HG03439 (cell line): ENCODE results near the gene RBBP4.

ENCODE experiments used
- ATAC-seq: cut with Tn5 transposase; IDR thresholded peaks from one replicate; pipeline ENCODE4 v1.9.1; 2021; ENCODE audit warnings: mild to moderate bottlenecking, moderate library complexity; ENCODE audit not compliant: unreplicated experiment

Gene RBBP4

DNA sequence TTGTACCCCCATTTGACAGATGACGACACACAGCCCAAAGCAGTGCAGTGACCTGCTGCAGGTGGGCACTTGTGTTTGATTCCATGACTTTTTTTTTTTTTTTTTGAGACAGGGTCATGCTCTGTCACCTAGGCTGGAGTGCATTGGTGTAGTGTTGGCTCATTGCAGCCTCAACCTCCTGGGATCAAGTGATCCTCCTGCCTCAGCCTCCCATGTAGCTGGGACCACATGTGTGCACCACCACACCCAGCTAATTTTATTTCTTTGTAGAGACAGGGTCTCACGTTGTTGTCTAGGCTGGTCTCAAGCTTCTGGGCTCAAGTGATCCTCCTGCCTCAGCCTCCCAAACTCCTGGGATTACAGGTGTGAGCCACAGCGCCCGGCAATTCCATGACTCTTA, 66.5 kb downstream of the RBBP4 start:
- ATAC-seq, result no peak

DNA sequence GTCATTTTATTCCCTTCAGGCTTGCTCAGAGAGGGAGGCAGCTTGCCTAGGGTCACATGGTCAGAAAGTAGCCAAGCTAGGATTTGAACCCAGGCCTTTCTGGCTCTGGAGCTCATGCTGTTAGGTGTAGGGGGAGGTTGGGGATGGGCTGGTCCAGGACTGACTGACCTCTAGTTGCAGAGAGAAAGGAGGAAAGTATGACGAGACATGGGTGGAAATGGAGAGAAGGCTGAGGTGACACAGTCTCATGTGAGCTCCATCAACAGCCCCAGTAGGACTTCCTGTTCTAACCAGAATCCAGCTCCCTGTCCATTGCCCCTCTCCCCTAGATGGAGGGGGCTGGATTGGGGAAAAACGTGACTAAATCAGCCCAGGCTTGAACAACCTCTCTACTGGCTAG, 67.0 kb downstream of the RBBP4 start:
- ATAC-seq, result no peak

DNA sequence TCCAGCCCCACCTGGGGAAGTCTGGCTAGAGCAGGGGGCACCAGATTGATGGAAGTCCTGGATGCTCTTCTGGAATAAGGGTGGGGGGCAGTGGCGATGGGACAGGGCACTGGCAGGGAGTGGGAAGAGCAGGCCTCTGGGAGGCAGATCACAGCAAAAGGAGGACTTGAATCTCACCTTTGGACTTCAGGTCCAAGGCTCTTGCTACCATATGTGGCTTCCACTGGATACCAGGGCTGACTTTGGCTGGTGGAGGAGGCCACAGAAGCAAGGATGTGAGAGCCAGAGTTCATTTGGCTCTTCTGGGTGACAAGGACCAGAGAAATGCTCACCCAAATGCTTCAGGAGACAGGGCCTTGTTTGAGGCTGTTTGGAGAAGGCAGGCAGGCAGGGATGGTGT, 67.5 kb downstream of the RBBP4 start:
- ATAC-seq, result no peak

DNA sequence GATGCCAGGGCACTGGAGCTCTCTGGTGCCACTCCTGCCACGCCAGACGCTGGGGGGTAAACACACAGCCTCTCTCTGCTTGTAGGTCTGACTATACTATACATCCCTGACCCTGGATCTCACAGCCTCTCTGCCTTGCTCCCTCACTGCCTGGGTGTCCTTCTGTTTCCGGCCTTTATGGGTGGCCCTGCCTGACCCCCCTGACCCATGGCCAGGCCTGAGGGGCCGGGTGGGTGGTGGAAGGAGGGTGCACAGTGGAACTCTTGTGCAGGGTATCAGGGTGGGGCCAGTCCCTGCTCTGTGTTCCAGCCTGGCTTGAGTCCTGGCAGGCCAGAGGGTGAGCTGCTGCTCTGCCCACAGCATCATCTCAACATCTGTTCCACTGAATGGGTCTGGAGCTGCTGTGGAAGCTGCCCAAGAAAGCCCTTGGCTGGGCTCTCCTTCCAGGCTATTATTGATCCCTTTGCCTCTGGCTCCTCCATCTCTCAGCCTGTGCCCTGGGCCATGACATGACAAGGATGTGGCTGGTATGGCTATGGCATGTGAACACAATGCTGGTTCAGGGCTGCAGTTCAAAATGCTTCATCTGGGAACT, 68.8 kb downstream of the RBBP4 start:
- no peak for ATAC-seq

DNA sequence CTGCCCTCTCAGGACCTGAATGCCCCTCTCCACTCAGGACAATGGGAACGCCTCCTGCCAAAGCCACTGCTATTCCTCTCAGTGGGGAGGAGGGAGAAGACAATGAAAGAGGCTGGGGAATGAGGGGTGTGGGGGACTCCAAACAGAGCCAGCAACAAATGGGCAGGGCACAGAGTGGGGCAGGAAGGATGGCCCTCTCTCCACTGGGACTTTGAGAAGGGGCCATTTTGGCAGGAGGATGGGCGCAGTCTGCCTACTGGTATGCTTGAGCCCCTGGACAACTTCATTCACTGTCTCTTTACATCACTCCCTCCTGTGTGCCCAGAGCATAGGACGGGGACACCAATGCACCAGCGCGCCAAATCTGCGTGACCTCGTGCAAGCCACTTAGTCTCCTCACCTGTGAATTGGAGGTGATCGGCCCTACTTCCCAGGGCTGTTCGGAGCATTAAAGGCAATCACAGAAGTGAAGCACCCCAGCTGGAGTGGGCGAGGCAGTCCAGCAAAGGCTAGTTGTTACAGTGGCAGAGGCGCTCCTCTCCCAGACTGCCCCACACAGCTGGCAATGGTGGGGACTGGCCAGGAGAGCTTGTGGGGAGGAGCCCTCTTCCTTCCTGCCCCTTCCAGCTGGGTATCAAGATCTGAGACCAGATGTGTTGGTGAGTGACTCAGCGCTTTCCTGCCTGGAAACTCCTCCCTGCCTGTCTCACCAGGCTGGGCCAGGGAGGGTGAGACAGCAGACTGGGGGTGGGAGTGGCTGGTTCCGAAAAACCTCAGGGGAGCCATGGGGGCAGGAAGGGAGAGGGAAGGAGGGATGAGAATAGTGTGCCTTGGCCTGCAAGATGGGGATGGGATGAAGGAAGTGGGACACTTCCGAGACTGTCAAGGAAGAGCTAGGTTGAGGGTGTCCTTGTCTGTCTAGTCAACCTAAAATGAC, 73.9 kb downstream of the RBBP4 start:
- no peak for ATAC-seq

GRCh38 chr1:32725615-32725982, 74.6 kb downstream of the RBBP4 start:
- no peak for ATAC-seq

DNA sequence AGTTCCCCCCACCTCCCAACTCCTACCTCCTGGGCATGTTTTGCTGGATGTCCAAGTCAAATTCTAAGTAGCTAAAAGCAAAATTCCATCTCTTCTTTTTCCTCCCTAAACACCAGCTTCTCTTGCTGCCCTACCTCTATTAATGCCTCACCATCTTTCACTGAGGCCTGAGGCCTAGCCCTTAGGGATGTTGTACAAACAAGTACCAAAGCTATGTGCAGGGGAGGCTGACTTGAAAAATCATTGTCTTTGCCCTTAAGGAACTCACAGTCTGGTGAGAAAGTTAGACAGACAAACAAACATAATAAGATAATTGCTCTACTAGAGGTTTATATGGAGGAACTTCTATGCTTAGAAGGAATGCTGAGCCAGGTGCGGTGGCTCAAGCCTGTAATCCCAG, 76.9 kb downstream of the RBBP4 start:
- ATAC-seq, result no peak

DNA sequence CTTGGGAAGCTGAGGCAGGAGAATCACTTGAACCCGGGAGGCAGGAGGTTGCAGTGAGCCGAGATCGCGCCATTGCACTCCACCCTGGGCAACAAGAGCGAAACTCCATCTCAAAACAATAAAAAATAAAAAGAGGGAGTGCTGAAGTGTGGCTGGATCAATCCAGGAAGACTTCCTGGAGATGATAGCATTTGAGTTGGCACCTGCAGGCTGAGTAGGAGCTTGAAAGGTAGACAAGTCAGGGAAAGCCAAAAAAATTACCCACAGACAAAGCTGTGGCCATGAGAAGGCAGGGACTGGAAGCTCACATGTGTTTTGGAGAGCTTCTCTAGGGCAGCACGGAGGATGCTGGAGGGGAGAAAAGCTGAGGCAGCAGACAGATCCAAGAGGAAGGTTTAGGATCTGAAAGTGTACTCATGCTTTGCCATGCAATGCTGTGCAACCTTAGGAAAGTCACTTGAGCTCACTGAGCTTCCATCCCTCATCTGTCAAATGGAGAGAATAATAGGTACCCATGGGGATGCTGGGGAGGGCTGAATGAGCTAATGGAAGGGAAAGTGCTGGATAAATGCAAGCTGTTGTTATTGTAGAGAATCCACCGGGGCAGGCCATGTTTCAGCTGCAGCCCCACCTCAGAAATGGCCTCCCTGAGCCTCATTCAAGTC, 77.5 kb downstream of the RBBP4 start:
- no peak for ATAC-seq

GRCh38 chr1:32729254-32730046, 78.4 kb downstream of the RBBP4 start:
- ATAC-seq, result no peak

- no peak for ATAC-seq
Measured at GRCh38 chr1:32733582-32734321, 82.7 kb downstream of the RBBP4 start.
